SU-DHL-6 (cell line): Measurements from ENCODE around the gene CDH16.

ENCODE experiments used
- CTCF ChIP-seq: fragments of 200-600 bp; sonication (generic); IDR thresholded peaks from one replicate; pipeline ENCODE4 v1.5.1; 2017; ENCODE audit warnings: antibody characterized with exemption, mild to moderate bottlenecking, low read length, moderate library complexity; ENCODE audit not compliant: insufficient read depth, poor library complexity, severe bottlenecking
- EZH2phosphoT487 ChIP-seq: fragments of 200-600 bp; sonication (generic), shearing (Covaris generic); conservative IDR thresholded peaks from 2 replicates; pipeline ENCODE4 v1.6.1; 2018; ENCODE audit warnings: mild to moderate bottlenecking, antibody characterized with exemption, low read length, moderate library complexity, mixed read lengths

- TF ChIP-seq CTCF (no peak), EZH2phosphoT487 (no peak)
Measured at GRCh38 chr16:66905633-66906539, 12.8 kb downstream of the CDH16 start.
